B cell (primary cell): Measurements from ENCODE around the gene FAM174C.

Source experiments
- EZH2 ChIP-seq: IDR thresholded peaks from 2 replicates; pipeline ENCODE4 v1.6.1; 2012; ENCODE audit warnings: borderline replicate concordance, low read depth, mild to moderate bottlenecking, moderate library complexity, low read length; ENCODE audit not compliant: insufficient read depth, poor library complexity, severe bottlenecking
- TF ChIP-seq, protein P1 (sequence below): fragments of 200-600 bp; IDR thresholded peaks from one replicate; pipeline ENCODE4 v1.8.0; 2022; ENCODE audit warnings: antibody characterized with exemption, mild to moderate bottlenecking

GRCh38 chr19:1236576-1236975 is 38.8 kb upstream of the FAM174C start:
- TF ChIP-seq, protein P1, sequence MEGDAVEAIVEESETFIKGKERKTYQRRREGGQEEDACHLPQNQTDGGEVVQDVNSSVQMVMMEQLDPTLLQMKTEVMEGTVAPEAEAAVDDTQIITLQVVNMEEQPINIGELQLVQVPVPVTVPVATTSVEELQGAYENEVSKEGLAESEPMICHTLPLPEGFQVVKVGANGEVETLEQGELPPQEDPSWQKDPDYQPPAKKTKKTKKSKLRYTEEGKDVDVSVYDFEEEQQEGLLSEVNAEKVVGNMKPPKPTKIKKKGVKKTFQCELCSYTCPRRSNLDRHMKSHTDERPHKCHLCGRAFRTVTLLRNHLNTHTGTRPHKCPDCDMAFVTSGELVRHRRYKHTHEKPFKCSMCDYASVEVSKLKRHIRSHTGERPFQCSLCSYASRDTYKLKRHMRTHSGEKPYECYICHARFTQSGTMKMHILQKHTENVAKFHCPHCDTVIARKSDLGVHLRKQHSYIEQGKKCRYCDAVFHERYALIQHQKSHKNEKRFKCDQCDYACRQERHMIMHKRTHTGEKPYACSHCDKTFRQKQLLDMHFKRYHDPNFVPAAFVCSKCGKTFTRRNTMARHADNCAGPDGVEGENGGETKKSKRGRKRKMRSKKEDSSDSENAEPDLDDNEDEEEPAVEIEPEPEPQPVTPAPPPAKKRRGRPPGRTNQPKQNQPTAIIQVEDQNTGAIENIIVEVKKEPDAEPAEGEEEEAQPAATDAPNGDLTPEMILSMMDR: no peak
- no peak for TF ChIP-seq EZH2
